Measurements from ENCODE around the gene C10orf90.

- no peak for TF ChIP-seq CTCF (IDR thresholded peaks at IDR 0.05)
- no peak for TF ChIP-seq EZH2 (IDR thresholded peaks at IDR 0.05)
- no peak for TF ChIP-seq EZH2phosphoT487 (IDR thresholded peaks at IDR 0.05)
Observed at GRCh38 chr10:126375299-126375698, 295.2 kb downstream of the C10orf90 start.

Measured in neural progenitor cell (in vitro differentiated cells).